Measurements from ENCODE around the gene CPNE8. TPM values are rescaled to one million over a fixed set of nuclear protein-coding genes. Genes with fewer than 3 reads are reported as not detected.

The CPNE8 gene
- total RNA-seq, 2 experiments from 2014 or later = not detected

DNA sequence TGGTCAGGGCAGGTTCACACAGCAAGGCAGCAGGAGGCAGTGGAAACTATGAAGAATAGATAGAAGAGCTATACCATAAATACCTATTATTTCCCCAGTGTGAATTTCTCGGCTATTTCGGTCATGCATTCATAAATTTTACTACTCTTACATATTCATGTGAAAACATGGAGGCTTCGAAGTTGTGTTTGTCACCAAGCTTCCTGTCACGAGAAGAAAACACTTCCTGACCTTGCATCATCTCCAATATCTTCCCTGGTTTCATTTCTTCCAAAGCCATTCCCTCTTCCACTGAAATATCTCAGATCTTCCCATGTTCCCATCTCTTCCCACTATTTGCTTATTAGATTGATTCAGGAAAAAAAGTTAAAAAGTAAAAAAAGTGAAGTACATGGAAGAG lies 80.4 kb downstream of the CPNE8 start:
- no peaks in the 10 kb centered on the region for H3K79me2 ChIP-seq (ENCODE audit: insufficient read depth, low read depth, low read length)
- 0 out of 2 replicates have a peak, but pooled peaks cover 4% of the 10 kb centered on the region for H3K9me3 ChIP-seq (ENCODE audit: low read length)
- ChIA-PET POLR2A (no interaction called here), CTCF (ENCODE audit: unreplicated experiment) (no interaction called here)
- TF ChIP-seq, protein P1, sequence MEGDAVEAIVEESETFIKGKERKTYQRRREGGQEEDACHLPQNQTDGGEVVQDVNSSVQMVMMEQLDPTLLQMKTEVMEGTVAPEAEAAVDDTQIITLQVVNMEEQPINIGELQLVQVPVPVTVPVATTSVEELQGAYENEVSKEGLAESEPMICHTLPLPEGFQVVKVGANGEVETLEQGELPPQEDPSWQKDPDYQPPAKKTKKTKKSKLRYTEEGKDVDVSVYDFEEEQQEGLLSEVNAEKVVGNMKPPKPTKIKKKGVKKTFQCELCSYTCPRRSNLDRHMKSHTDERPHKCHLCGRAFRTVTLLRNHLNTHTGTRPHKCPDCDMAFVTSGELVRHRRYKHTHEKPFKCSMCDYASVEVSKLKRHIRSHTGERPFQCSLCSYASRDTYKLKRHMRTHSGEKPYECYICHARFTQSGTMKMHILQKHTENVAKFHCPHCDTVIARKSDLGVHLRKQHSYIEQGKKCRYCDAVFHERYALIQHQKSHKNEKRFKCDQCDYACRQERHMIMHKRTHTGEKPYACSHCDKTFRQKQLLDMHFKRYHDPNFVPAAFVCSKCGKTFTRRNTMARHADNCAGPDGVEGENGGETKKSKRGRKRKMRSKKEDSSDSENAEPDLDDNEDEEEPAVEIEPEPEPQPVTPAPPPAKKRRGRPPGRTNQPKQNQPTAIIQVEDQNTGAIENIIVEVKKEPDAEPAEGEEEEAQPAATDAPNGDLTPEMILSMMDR (conservative IDR thresholded peaks at IDR 0.05; ENCODE audit: low read length) = no peak
- TF ChIP-seq EZH2phosphoT487 (IDR thresholded peaks at IDR 0.05; ENCODE audit: borderline replicate concordance, low read depth, low read length) = no peak
- BruUV-seq (replicated peaks) = no TSS peak
- H4K20me1 ChIP-seq (ENCODE audit: insufficient read depth, low read length) = no peaks in the 10 kb centered on the region
- H3K36me3 ChIP-seq (ENCODE audit: insufficient read depth, low read length) = no peaks in the 10 kb centered on the region
- no peak for DNase-seq (ENCODE audit: low spot score)
- no peak overlapping the region for H3K27ac ChIP-seq (ENCODE audit: low read depth, low read length, poor library complexity, severe bottlenecking)
- no peak overlapping the region for H3K4me2 ChIP-seq (ENCODE audit: low read length)
- H2AFZ ChIP-seq (ENCODE audit: low read length) = no peak overlapping the region
- H3K9me2 ChIP-seq (ENCODE audit: insufficient read depth, low read length) = no peaks in the 10 kb centered on the region
- intact Hi-C loops (cut with micrococcal nuclease; ENCODE audit: unreplicated experiment) = no loop called here
- no peak overlapping the region for H3K4me3 ChIP-seq (ENCODE audit: low read depth, low read length, poor library complexity, severe bottlenecking)
- H3K4me1 ChIP-seq (ENCODE audit: insufficient read depth, low read length, poor library complexity, severe bottlenecking) = no peaks in the 10 kb centered on the region

DNA sequence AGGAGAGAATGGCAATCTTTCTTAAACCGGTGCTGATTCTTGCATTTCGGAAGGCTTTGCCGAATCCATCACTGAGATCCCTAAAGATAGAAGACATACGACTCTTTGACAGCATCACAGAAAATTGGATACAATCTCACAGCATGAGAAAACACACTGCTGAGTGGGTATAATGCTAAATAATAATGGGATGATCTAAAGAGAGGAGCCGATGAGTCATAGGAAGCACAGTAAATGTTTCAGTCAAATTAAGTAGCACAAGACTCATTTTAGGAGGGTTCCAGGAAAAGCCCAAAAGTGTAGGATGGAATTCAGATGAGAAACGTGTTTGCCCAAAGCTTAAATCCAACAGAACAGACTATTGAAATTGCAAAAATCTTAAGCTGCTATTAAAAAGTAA lies 81.7 kb downstream of the CPNE8 start:
- intact Hi-C loops (cut with micrococcal nuclease; ENCODE audit: unreplicated experiment) = no loop called here
- Histone ChIP-seq H3K9me2 (ENCODE audit: insufficient read depth, low read length) (no peaks in the 10 kb centered on the region), H3K27ac (ENCODE audit: low read depth, low read length, poor library complexity, severe bottlenecking) (no peak overlapping the region), H2AFZ (ENCODE audit: low read length) (no peak overlapping the region), H3K4me2 (ENCODE audit: low read length) (no peak overlapping the region), H4K20me1 (ENCODE audit: insufficient read depth, low read length) (no peaks in the 10 kb centered on the region), H3K79me2 (ENCODE audit: insufficient read depth, low read depth, low read length) (no peaks in the 10 kb centered on the region), H3K4me1 (ENCODE audit: insufficient read depth, low read length, poor library complexity, severe bottlenecking) (no peaks in the 10 kb centered on the region), H3K4me3 (ENCODE audit: low read depth, low read length, poor library complexity, severe bottlenecking) (no peak overlapping the region), H3K36me3 (ENCODE audit: insufficient read depth, low read length) (no peaks in the 10 kb centered on the region), H3K9me3 (ENCODE audit: low read length) (0 out of 2 replicates have a peak, but pooled peaks cover 4% of the 10 kb centered on the region)
- CTCF ChIA-PET (ENCODE audit: unreplicated experiment) = no interaction called here
- BruUV-seq (replicated peaks) = no TSS peak
- POLR2A ChIA-PET = interaction anchor here (0.7 kb wide), 1 partner anchor 1640 kb away, joined by 3 read pairs; no protein-coding TSS in a partner anchor
- no peak for DNase-seq (ENCODE audit: low spot score)
- no peak for TF ChIP-seq EZH2phosphoT487 (IDR thresholded peaks at IDR 0.05; ENCODE audit: borderline replicate concordance, low read depth, low read length)
- TF ChIP-seq, protein P1 (conservative IDR thresholded peaks at IDR 0.05; ENCODE audit: low read length) = no peak

DNA sequence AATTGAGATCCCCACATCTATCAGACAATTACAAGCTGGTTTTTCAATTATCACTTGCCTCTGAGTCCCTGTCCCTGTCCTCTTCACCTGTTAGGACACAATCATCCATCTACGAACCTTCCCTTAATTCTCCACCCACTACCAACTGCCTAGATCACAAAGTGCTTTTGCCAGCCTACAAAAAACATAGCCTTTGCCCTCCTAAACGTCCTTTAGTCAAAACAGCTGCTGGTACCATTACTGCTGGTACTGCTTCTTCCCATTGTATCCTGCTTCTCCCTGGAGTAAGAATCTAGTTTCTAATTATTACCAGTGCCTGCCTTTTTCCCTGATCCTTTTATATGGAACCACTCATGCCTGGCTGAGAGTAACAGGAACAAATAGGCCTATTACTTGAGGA lies 82.1 kb downstream of the CPNE8 start:
- Histone ChIP-seq H3K4me1 (ENCODE audit: insufficient read depth, low read length, poor library complexity, severe bottlenecking) (no peaks in the 10 kb centered on the region), H3K4me2 (ENCODE audit: low read length) (no peak overlapping the region), H3K27ac (ENCODE audit: low read depth, low read length, poor library complexity, severe bottlenecking) (no peak overlapping the region), H4K20me1 (ENCODE audit: insufficient read depth, low read length) (no peaks in the 10 kb centered on the region), H3K9me2 (ENCODE audit: insufficient read depth, low read length) (no peaks in the 10 kb centered on the region), H2AFZ (ENCODE audit: low read length) (no peak overlapping the region), H3K36me3 (ENCODE audit: insufficient read depth, low read length) (no peaks in the 10 kb centered on the region), H3K79me2 (ENCODE audit: insufficient read depth, low read depth, low read length) (no peaks in the 10 kb centered on the region), H3K4me3 (ENCODE audit: low read depth, low read length, poor library complexity, severe bottlenecking) (no peak overlapping the region), H3K9me3 (ENCODE audit: low read length) (0 out of 2 replicates have a peak, but pooled peaks cover 4% of the 10 kb centered on the region)
- BruUV-seq (replicated peaks) = no TSS peak
- ChIA-PET POLR2A (interaction anchor here (0.7 kb wide), 1 partner anchor 1641 kb away, joined by 3 read pairs; no protein-coding TSS in a partner anchor), CTCF (ENCODE audit: unreplicated experiment) (no interaction called here)
- intact Hi-C loops (cut with micrococcal nuclease; ENCODE audit: unreplicated experiment) = no loop called here
- TF ChIP-seq EZH2phosphoT487 (IDR thresholded peaks at IDR 0.05; ENCODE audit: borderline replicate concordance, low read depth, low read length) = no peak
- TF ChIP-seq, protein P1 (conservative IDR thresholded peaks at IDR 0.05; ENCODE audit: low read length) = no peak
- no peak for DNase-seq (ENCODE audit: low spot score)

All from OCI-LY7 (cell line).